OCI-LY1 (cell line): Measurements from ENCODE around the gene CDH13.

ENCODE experiments used
- EZH2 ChIP-seq: fragments of 200-600 bp; sonication (generic), shearing (Covaris generic); IDR thresholded peaks from 2 replicates; pipeline ENCODE4 v1.8.0; 2017; ENCODE audit warnings: borderline replicate concordance, mixed run types, mild to moderate bottlenecking, antibody characterized with exemption, low read length, moderate library complexity, mixed read lengths
- TF ChIP-seq, protein P1 (sequence below): fragments of 200-600 bp; sonication (generic), shearing (Covaris generic); IDR thresholded peaks from 2 replicates; pipeline ENCODE4 v1.5.1; 2017; ENCODE audit warnings: mild to moderate bottlenecking, antibody characterized with exemption, low read length, moderate library complexity, mixed read lengths

- TF ChIP-seq, protein P1, sequence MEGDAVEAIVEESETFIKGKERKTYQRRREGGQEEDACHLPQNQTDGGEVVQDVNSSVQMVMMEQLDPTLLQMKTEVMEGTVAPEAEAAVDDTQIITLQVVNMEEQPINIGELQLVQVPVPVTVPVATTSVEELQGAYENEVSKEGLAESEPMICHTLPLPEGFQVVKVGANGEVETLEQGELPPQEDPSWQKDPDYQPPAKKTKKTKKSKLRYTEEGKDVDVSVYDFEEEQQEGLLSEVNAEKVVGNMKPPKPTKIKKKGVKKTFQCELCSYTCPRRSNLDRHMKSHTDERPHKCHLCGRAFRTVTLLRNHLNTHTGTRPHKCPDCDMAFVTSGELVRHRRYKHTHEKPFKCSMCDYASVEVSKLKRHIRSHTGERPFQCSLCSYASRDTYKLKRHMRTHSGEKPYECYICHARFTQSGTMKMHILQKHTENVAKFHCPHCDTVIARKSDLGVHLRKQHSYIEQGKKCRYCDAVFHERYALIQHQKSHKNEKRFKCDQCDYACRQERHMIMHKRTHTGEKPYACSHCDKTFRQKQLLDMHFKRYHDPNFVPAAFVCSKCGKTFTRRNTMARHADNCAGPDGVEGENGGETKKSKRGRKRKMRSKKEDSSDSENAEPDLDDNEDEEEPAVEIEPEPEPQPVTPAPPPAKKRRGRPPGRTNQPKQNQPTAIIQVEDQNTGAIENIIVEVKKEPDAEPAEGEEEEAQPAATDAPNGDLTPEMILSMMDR, result no peak
- TF ChIP-seq EZH2, result no peak
Observed at GRCh38 chr16:82772215-82772614, 145.4 kb downstream of the CDH13 start.
